H1 (cell line): Measurements from ENCODE around the gene ATM. TPM values are rescaled to one million over a fixed set of nuclear protein-coding genes. Genes with fewer than 3 reads are reported as not detected.

Experiments
- CHD2 ChIP-seq: IDR thresholded peaks from 2 replicates; pipeline ENCODE4 v1.6.1; 2012; ENCODE audit warnings: low read length, improper control_type of control experiment
- KDM1A ChIP-seq: fragments of 200-600, 300-600 bp; sonication (generic); IDR thresholded peaks from 2 replicates; pipeline ENCODE4 v1.7.1; 2016; ENCODE audit warnings: mild to moderate bottlenecking, low read length, borderline replicate concordance
- POU5F1 ChIP-seq: IDR thresholded peaks from 2 replicates; pipeline ENCODE4 v1.6.1; 2011; ENCODE audit warnings: low read depth, mild to moderate bottlenecking, low read length, moderate library complexity
- SIN3A ChIP-seq, 2 experiments: IDR thresholded peaks in 1 of 2; conservative IDR thresholded peaks in 1 of 2; 2 replicates each; pipeline ENCODE4 v1.6.1; 2011 to 2012; ENCODE audit warnings: low read length in 2 of 2, improper control_type of control experiment in 1 of 2, low read depth in 1 of 2, mild to moderate bottlenecking in 1 of 2
- TAF7 ChIP-seq: optimal IDR thresholded peaks from 2 replicates; pipeline ENCODE3; 2011; ENCODE audit warnings: low read depth, mild to moderate bottlenecking, inconsistent platforms, low read length, moderate library complexity, borderline replicate concordance
- polyA plus RNA-seq, 7 experiments: library from polyadenylated mRNA; depleted of rRNA in 3 of 7; stranded (reverse) in 5 of 7; unstranded in 2 of 7; fragments of >200 nt in 5 of 7; fragments of 200-250 nt in 2 of 7; gene quantifications; 1 replicate in 5 of 7; 2 replicates in 1 of 7; 4 replicates in 1 of 7; pipeline versions ENCODE4 v1.2.1 to v1.2.3, GENCODE V29; 2011 to 2013; ENCODE audit warnings: missing spikeins in 2 of 7, mixed read lengths in 2 of 7
- total RNA-seq: library from RNA; stranded (reverse); fragmentation: NEBNext Ultra II Directional; extraction: Animal tissue kit (Norgen Biotek cat#: 25700); gene quantifications from 2 replicates; pipeline ENCODE4 v1.2.1, GENCODE V29; 2021

ATM gene
- total and polyA plus RNA-seq, 2 of the 8 experiments (the other 6 are each of a cell fraction or from before 2014, with no cell fraction given): 14.9 to 55.4 TPM

- TF ChIP-seq TAF7 (no peak), SIN3A (conservative IDR thresholded peaks at IDR 0.05 in 1 of 2, IDR thresholded peaks at IDR 0.05 in 1 of 2; ENCODE audit: low read depth in 1 of 2, low read length in 2 of 2) (no peak), POU5F1 (no peak), KDM1A (no peak), CHD2 (no peak)
Observed at GRCh38 chr11:108221371-108221770, 1.5 kb upstream of the ATM start (continued).
